ENCODE results near the gene CCDC184.
"Not testable (repeated sequence)": the region's sequence is repeated elsewhere in the genome, so short reads cannot be mapped to it uniquely, and the experiment has no call there.

Gene CCDC184

GRCh38 chr12:48151103-48151771 lies 32.2 kb upstream of the CCDC184 start:
- no peak for DNase-seq (ENCODE audit: low read depth)
- no peak overlapping the region for H3K4me3 ChIP-seq (ENCODE audit: low read depth, low read length)
- TF ChIP-seq MAX (IDR thresholded peaks at IDR 0.05; ENCODE audit: low read depth, low read length) (no peak), POLR2A (IDR thresholded peaks at IDR 0.05; ENCODE audit: extremely low read depth, insufficient read length) (no peak), MYC (IDR thresholded peaks at IDR 0.05; ENCODE audit: low read depth, low read length) (no peak)
- TF ChIP-seq, protein P1, sequence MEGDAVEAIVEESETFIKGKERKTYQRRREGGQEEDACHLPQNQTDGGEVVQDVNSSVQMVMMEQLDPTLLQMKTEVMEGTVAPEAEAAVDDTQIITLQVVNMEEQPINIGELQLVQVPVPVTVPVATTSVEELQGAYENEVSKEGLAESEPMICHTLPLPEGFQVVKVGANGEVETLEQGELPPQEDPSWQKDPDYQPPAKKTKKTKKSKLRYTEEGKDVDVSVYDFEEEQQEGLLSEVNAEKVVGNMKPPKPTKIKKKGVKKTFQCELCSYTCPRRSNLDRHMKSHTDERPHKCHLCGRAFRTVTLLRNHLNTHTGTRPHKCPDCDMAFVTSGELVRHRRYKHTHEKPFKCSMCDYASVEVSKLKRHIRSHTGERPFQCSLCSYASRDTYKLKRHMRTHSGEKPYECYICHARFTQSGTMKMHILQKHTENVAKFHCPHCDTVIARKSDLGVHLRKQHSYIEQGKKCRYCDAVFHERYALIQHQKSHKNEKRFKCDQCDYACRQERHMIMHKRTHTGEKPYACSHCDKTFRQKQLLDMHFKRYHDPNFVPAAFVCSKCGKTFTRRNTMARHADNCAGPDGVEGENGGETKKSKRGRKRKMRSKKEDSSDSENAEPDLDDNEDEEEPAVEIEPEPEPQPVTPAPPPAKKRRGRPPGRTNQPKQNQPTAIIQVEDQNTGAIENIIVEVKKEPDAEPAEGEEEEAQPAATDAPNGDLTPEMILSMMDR (IDR thresholded peaks at IDR 0.05; ENCODE audit: low read depth, low read length), result no peak

GRCh38 chr12:48155786-48156185 lies 27.7 kb upstream of the CCDC184 start:
- not testable (repeated sequence) for DNase-seq (ENCODE audit: low read depth); H3K4me3 ChIP-seq (ENCODE audit: low read depth, low read length)

GRCh38 chr12:48156652-48157017 lies 26.8 kb upstream of the CCDC184 start:
- peak overlapping the region; percentile 97 for H3K4me3 ChIP-seq (ENCODE audit: low read depth, low read length)
- TF ChIP-seq MYC (IDR thresholded peaks at IDR 0.05; ENCODE audit: low read depth, low read length) (no peak), POLR2A (IDR thresholded peaks at IDR 0.05; ENCODE audit: extremely low read depth, insufficient read length) (no peak)
- TF ChIP-seq, protein P1 (IDR thresholded peaks at IDR 0.05; ENCODE audit: low read depth, low read length), result no peak
- peak; percentile 11 for DNase-seq (ENCODE audit: low read depth)

GRCh38 chr12:48157018-48157888 lies 26.2 kb upstream of the CCDC184 start, which contains the start of gene ASB8:
Gene ASB8, minus strand, starts transcription at chr12:48157515. Its CDS starts 4,019 bp downstream, at chr12:48153496.
- peak; percentile 99 for DNase-seq (ENCODE audit: low read depth)
- TF ChIP-seq, protein P1 (IDR thresholded peaks at IDR 0.05; ENCODE audit: low read depth, low read length), result peak; percentile 31
- TF ChIP-seq MYC (IDR thresholded peaks at IDR 0.05; ENCODE audit: low read depth, low read length), result no peak
- peak; percentile 77 for TF ChIP-seq POLR2A (IDR thresholded peaks at IDR 0.05; ENCODE audit: extremely low read depth, insufficient read length)
- TF ChIP-seq MAX (IDR thresholded peaks at IDR 0.05; ENCODE audit: low read depth, low read length), result no peak; the same call in 1 of the 2 replicates
- H3K4me3 ChIP-seq (ENCODE audit: low read depth, low read length), result peak within 1 kb of the TSS; percentile 97

GRCh38 chr12:48157889-48158370 lies 25.5 kb upstream of the CCDC184 start:
- H3K4me3 ChIP-seq (ENCODE audit: low read depth, low read length), result peak overlapping the region; percentile 45
- peak; percentile 20 for DNase-seq (ENCODE audit: low read depth)
- TF ChIP-seq MAX (IDR thresholded peaks at IDR 0.05; ENCODE audit: low read depth, low read length) (no peak), MYC (IDR thresholded peaks at IDR 0.05; ENCODE audit: low read depth, low read length) (no peak), POLR2A (IDR thresholded peaks at IDR 0.05; ENCODE audit: extremely low read depth, insufficient read length) (no peak)
- TF ChIP-seq, protein P1 (IDR thresholded peaks at IDR 0.05; ENCODE audit: low read depth, low read length), result no peak

GRCh38 chr12:48160046-48160445 lies 23.4 kb upstream of the CCDC184 start:
- no peak for DNase-seq (ENCODE audit: low read depth)
- H3K4me3 ChIP-seq (ENCODE audit: low read depth, low read length), result no peak overlapping the region
- TF ChIP-seq MYC (IDR thresholded peaks at IDR 0.05; ENCODE audit: low read depth, low read length) (no peak), POLR2A (IDR thresholded peaks at IDR 0.05; ENCODE audit: extremely low read depth, insufficient read length) (no peak), MAX (IDR thresholded peaks at IDR 0.05; ENCODE audit: low read depth, low read length) (no peak)
- TF ChIP-seq, protein P1 (IDR thresholded peaks at IDR 0.05; ENCODE audit: low read depth, low read length), result no peak
